Esophagus muscularis mucosa (tissue), 4 donors: ENCODE results near the gene ROBO1. TPM values are rescaled to one million over a fixed set of nuclear protein-coding genes. Genes with fewer than 3 reads are reported as not detected.

Experiments
- DNase-seq: peaks from one replicate; pipeline ENCODE4 v3.0.0-alpha.2; 2017; ENCODE audit errors: extremely low spot score
- H3K27ac ChIP-seq, 4 donors: fragments of 200-600 bp; sonication (generic); replicated peaks in 1 of 4; 1 replicate in 3 of 4; 2 replicates in 1 of 4; pipeline ENCODE4 v1.5.1; 2016 to 2019; ENCODE audit warnings: mild to moderate bottlenecking in 1 of 4
- H3K27me3 ChIP-seq, 4 donors: fragments of 200-600 bp; sonication (generic); one replicate each; pipeline versions ENCODE4 v1.5.1 to v1.6.0; 2016 to 2019
- H3K36me3 ChIP-seq, 4 donors: fragments of 200-600 bp; sonication (generic); one replicate each; pipeline ENCODE4 v1.5.1; 2016 to 2019
- H3K4me1 ChIP-seq, 4 donors: fragments of 200-600 bp; sonication (generic); one replicate each; pipeline ENCODE4 v1.5.1; 2016 to 2019
- H3K4me3 ChIP-seq, 4 donors: fragments of 200-600 bp; sonication (generic); 1 replicate in 2 of 4; 2 replicates in 2 of 4; pipeline ENCODE4 v1.5.1; 2016 to 2019; ENCODE audit warnings: mild to moderate bottlenecking in 4 of 4, moderate library complexity in 1 of 4
- H3K9me3 ChIP-seq, 4 donors: fragments of 200-600 bp; sonication (generic); 1 replicate in 3 of 4; 2 replicates in 1 of 4; pipeline ENCODE4 v1.5.1; 2016 to 2019
- CTCF ChIP-seq, 3 experiments: fragments of 200-600 bp in 2 of 3; fragments of 450-650 bp in 1 of 3; sonication (generic) in 2 of 3; IDR thresholded peaks; one replicate each; pipeline ENCODE4 v1.5.1; 2017 to 2019; ENCODE audit warnings: antibody characterized with exemption in 3 of 3, mild to moderate bottlenecking in 2 of 3, moderate library complexity in 1 of 3
- EP300 ChIP-seq: sonication (generic); formaldehyde crosslinking; IDR thresholded peaks from one replicate; pipeline ENCODE4 v1.6.1; 2017; ENCODE audit warnings: antibody characterized with exemption
- POLR2A ChIP-seq: fragments of 450-650 bp; IDR thresholded peaks from one replicate; pipeline ENCODE4 v1.6.1; 2017; ENCODE audit warnings: antibody characterized with exemption, moderate library complexity, mild to moderate bottlenecking, low read depth
- POLR2AphosphoS5 ChIP-seq, 2 donors: sonication (generic); formaldehyde crosslinking; IDR thresholded peaks; one replicate each; pipeline ENCODE4 v1.6.1; 2017; ENCODE audit warnings: antibody characterized with exemption in 2 of 2
- WGBS: methylation state at CpG from one replicate; pipeline ENCODE4 v1.1.5; 2018; 5-methylcytosine and 5-hydroxymethylcytosine counted together
- intact Hi-C: fragments of 100-400 bp; cut with DNase I; formaldehyde crosslinking; loops from one replicate; pipeline ENCODE4 v1.15.1; 2023
- total RNA-seq, 4 donors: library from RNA; depleted of rRNA; stranded (reverse); fragments of >200 nt; gene quantifications; one replicate each; pipeline versions ENCODE4 v1.1.0 to v1.2.1, GENCODE V29; 2016

Gene ROBO1
- total RNA-seq, 4 donors from 2014 or later: 9.6 to 14.2 (median 12.6) TPM

DNA sequence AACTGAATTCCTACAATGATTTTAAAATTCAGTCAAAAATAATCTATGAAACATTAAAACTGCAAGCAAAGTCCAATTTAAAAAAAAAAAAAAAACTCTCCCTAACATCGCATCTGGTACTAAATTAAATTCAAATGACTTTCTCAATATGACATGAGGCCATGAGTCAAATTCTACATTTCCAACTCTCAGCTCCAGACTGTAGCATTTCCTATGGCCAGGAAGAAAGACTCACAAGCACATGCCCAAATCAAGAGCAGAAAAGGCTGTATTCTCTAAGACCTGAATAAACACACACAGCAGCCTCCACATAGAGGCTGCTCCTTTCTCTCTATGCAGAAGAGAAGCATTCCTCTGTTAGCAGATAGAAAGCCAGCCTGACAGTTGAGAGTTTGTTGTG lies 729.2 kb downstream of the ROBO1 start:
- WGBS: 75% methylated on average over 1 of the region's 1 CpG

GRCh38 chr3:79038057-79038456 lies 729.7 kb downstream of the ROBO1 start:
- H3K4me3 ChIP-seq: no peak overlapping the region
- H3K27me3 ChIP-seq: no peaks in the 10 kb centered on the region
- TF ChIP-seq EP300 (no peak), CTCF (IDR thresholded peaks at IDR 0.05) (no peak), POLR2A (no peak), POLR2AphosphoS5 (IDR thresholded peaks at IDR 0.05) (no peak)
- H3K9me3 ChIP-seq: no peaks in the 10 kb centered on the region
- no peak for DNase-seq
- 81% methylated on average over 2 of the region's 2 CpGs for WGBS
- no peak overlapping the region for H3K27ac ChIP-seq
- intact Hi-C loops: no loop called here
- no peaks in the 10 kb centered on the region for H3K4me1 ChIP-seq
- no peaks in the 10 kb centered on the region for H3K36me3 ChIP-seq

More for the DNA sequence above, 729.2 kb downstream of the ROBO1 start:
- intact Hi-C loops: no loop called here
- Histone ChIP-seq H3K9me3 (no peaks in the 10 kb centered on the region), H3K36me3 (no peaks in the 10 kb centered on the region), H3K4me1 (no peaks in the 10 kb centered on the region), H3K27ac (no peak overlapping the region), H3K27me3 (no peaks in the 10 kb centered on the region), H3K4me3 (no peak overlapping the region)
- no peak for TF ChIP-seq POLR2AphosphoS5 (IDR thresholded peaks at IDR 0.05)
- TF ChIP-seq POLR2A: no peak
- no peak for TF ChIP-seq EP300
- TF ChIP-seq CTCF (IDR thresholded peaks at IDR 0.05): no peak
- DNase-seq: no peak

DNA sequence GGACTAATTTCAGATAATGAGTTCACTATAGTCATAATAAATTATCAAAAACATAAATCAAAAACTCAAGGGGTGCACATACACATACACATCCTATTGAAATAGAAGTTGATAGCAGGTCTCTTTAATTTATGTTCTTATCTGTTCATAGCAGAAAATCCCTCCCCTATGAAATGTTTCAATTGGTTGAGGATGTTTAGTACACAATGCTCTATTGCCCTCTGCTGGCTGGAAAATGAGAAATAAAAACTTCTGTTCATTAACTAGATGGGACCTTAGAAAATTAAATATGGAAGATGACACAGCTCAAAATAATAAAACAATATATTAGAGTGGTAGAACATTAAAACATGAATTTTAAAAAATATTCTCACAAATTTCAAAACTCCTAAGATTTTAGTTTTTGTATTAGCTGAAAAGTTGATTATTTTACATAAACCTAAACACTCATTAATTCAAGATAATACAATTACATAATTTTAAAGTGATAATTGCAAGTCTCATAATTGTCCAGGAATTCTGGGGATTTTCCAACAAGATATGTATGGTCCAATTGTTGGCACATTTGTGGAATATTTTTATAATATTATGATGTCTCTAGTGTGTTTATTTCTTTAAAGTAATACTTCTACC lies 735.0 kb downstream of the ROBO1 start:
- H3K4me1 ChIP-seq: no peaks in the 10 kb centered on the region
- no peaks in the 10 kb centered on the region for H3K9me3 ChIP-seq
- intact Hi-C loops: loop anchor here (1.0 kb wide), 1 partner anchor 374 kb away; no protein-coding TSS in a partner anchor
- DNase-seq: no peak
- H3K36me3 ChIP-seq: no peaks in the 10 kb centered on the region
- no peak overlapping the region for H3K4me3 ChIP-seq
- TF ChIP-seq POLR2A (no peak), CTCF (IDR thresholded peaks at IDR 0.05) (peak; percentile 46 to 61 (median 60))
- no peak overlapping the region for H3K27ac ChIP-seq
- no peaks in the 10 kb centered on the region for H3K27me3 ChIP-seq

GRCh38 chr3:79030157-79030556 lies 737.6 kb downstream of the ROBO1 start:
- no peak for DNase-seq
- H3K9me3 ChIP-seq: no peaks in the 10 kb centered on the region
- H3K36me3 ChIP-seq: no peaks in the 10 kb centered on the region
- H3K27me3 ChIP-seq: no peaks in the 10 kb centered on the region
- H3K4me3 ChIP-seq: no peak overlapping the region
- no peak overlapping the region for H3K27ac ChIP-seq
- no peaks in the 10 kb centered on the region for H3K4me1 ChIP-seq
- intact Hi-C loops: no loop called here
- no peak for TF ChIP-seq EP300
- no peak for TF ChIP-seq CTCF (IDR thresholded peaks at IDR 0.05)
- no peak for TF ChIP-seq POLR2A
- no peak for TF ChIP-seq POLR2AphosphoS5 (IDR thresholded peaks at IDR 0.05)

- DNase-seq: no peak
- TF ChIP-seq POLR2A (no peak), POLR2AphosphoS5 (IDR thresholded peaks at IDR 0.05) (no peak), EP300 (no peak), CTCF (IDR thresholded peaks at IDR 0.05) (no peak)
- WGBS: 98% methylated on average over 1 of the region's 1 CpG
- H3K4me1 ChIP-seq: no peaks in the 10 kb centered on the region
- H3K36me3 ChIP-seq: no peaks in the 10 kb centered on the region
- H3K27me3 ChIP-seq: no peaks in the 10 kb centered on the region
- no peak overlapping the region for H3K27ac ChIP-seq
- no peak overlapping the region for H3K4me3 ChIP-seq
- intact Hi-C loops: no loop called here
- no peaks in the 10 kb centered on the region for H3K9me3 ChIP-seq
These were observed 738.9 kb downstream of the ROBO1 start for GRCh38 chr3:79028916-79029315.
